Calu3 (cell line): ENCODE measurements around the gene JDP2. TPM values are rescaled to one million over a fixed set of nuclear protein-coding genes. Genes with fewer than 3 reads are reported as not detected.
"Not testable (repeated sequence)": the region's sequence is repeated elsewhere in the genome, so short reads cannot be mapped to it uniquely, and the experiment has no call there.

Experiments used
- BruUV-seq: library from RNA; stranded (reverse); fragments of 400-500 nt; replicated peaks from 2 replicates; lab custom pipeline; 2021; lab: Mats Ljungman, UMichigan
- CTCF ChIA-PET: fragments of 300-600 bp; sonication (Branson Sonifier 250); formaldehyde crosslinking; loops from one replicate; lab custom pipeline; 2022; ENCODE audit warnings: antibody characterized with exemption; lab: Charles Lee
- DNase-seq: peaks from one replicate; pipeline ENCODE4 v3.0.0; 2022
- H3K27ac Mint-ChIP-seq: one replicate; pipeline ENCODE4 v1.8.0; 2022; ENCODE audit warnings: mixed read lengths; ENCODE audit not compliant: unreplicated experiment
- H3K27me3 Mint-ChIP-seq: one replicate; pipeline ENCODE4 v1.8.0; 2022; ENCODE audit warnings: mixed read lengths; ENCODE audit not compliant: unreplicated experiment
- H3K36me3 Mint-ChIP-seq: one replicate; pipeline ENCODE4 v1.8.0; 2022; ENCODE audit warnings: mild to moderate bottlenecking, moderate library complexity, mixed read lengths; ENCODE audit not compliant: insufficient read depth, unreplicated experiment
- H3K4me1 Mint-ChIP-seq: one replicate; pipeline ENCODE4 v1.8.0; 2022; ENCODE audit warnings: mild to moderate bottlenecking, low read depth, mixed read lengths; ENCODE audit not compliant: unreplicated experiment
- H3K4me3 Mint-ChIP-seq: one replicate; pipeline ENCODE4 v1.8.0; 2022; ENCODE audit warnings: mild to moderate bottlenecking, low read depth, moderate library complexity, mixed read lengths; ENCODE audit not compliant: unreplicated experiment
- H3K9me3 Mint-ChIP-seq: one replicate; pipeline ENCODE4 v1.8.0; 2022; ENCODE audit warnings: low read depth, mixed read lengths; ENCODE audit not compliant: unreplicated experiment
- CTCF ChIP-seq: fragments of 200-600 bp; IDR thresholded peaks from one replicate; pipeline ENCODE4 v1.8.0; 2022; ENCODE audit warnings: antibody characterized with exemption; ENCODE audit not compliant: unreplicated experiment
- intact Hi-C: fragments of 100-400 bp; cut with micrococcal nuclease; formaldehyde crosslinking; loops from one replicate; pipeline ENCODE4 v1.10.0; 2022; ENCODE audit not compliant: unreplicated experiment
- total RNA-seq: library from RNA; stranded (reverse); gene quantifications from 2 replicates; pipeline ENCODE4 v1.2.3, GENCODE V29; 2022

The JDP2 gene
- total RNA-seq, 1 experiment from 2014 or later, result 24.1 TPM

GRCh38 chr14:75381642-75382041, 46.2 kb upstream of the JDP2 start:
- no peak for DNase-seq
- H3K36me3 Mint-ChIP-seq, result no peaks in the 10 kb centered on the region
- BruUV-seq, result no TSS peak
- CTCF ChIA-PET, result interaction anchor here (0.7 to 1.0 kb wide), 2 partner anchors 16 to 19 kb away, joined by 3 to 5 read pairs; no protein-coding TSS in a partner anchor
- intact Hi-C loops, result no loop called here
- no peak overlapping the region for H3K4me3 Mint-ChIP-seq
- TF ChIP-seq CTCF, result no peak
- H3K4me1 Mint-ChIP-seq, result no peaks in the 10 kb centered on the region
- H3K27me3 Mint-ChIP-seq, result peaks cover 44% of the 10 kb centered on the region
- peaks cover under 1% of the 10 kb centered on the region for H3K9me3 Mint-ChIP-seq
- H3K27ac Mint-ChIP-seq, result no peak overlapping the region

GRCh38 chr14:75383219-75383618, 44.6 kb upstream of the JDP2 start:
- H3K4me3 Mint-ChIP-seq, BruUV-seq, H3K36me3 Mint-ChIP-seq, H3K4me1 Mint-ChIP-seq, H3K27ac Mint-ChIP-seq, CTCF ChIA-PET, H3K9me3 Mint-ChIP-seq, intact Hi-C loops, DNase-seq: not testable (repeated sequence)
- H3K27me3 Mint-ChIP-seq, result peaks cover 39% of the 10 kb centered on the region

GRCh38 chr14:75383721-75384120, 44.1 kb upstream of the JDP2 start:
- H3K27ac Mint-ChIP-seq, result no peak overlapping the region
- intact Hi-C loops, result no loop called here
- H3K4me3 Mint-ChIP-seq, result no peak overlapping the region
- peaks cover 39% of the 10 kb centered on the region for H3K27me3 Mint-ChIP-seq
- TF ChIP-seq CTCF, result no peak
- H3K9me3 Mint-ChIP-seq, result no peaks in the 10 kb centered on the region
- no peaks in the 10 kb centered on the region for H3K4me1 Mint-ChIP-seq
- no peaks in the 10 kb centered on the region for H3K36me3 Mint-ChIP-seq
- CTCF ChIA-PET, result no interaction called here
- DNase-seq, result no peak
- no TSS peak for BruUV-seq

GRCh38 chr14:75389679-75390078, 38.1 kb upstream of the JDP2 start:
- BruUV-seq, result no TSS peak
- H3K9me3 Mint-ChIP-seq, result no peaks in the 10 kb centered on the region

More at GRCh38 chr14:75389679-75390078, 38.1 kb upstream of the JDP2 start:
- peaks cover 9% of the 10 kb centered on the region for H3K4me1 Mint-ChIP-seq
- peaks cover 19% of the 10 kb centered on the region for H3K27me3 Mint-ChIP-seq
- CTCF ChIA-PET, result interaction anchor here (0.6 to 0.7 kb wide), 2 partner anchors 11 to 171 kb away, joined by 3 read pairs; no protein-coding TSS in a partner anchor
- intact Hi-C loops, result no loop called here
- no peaks in the 10 kb centered on the region for H3K36me3 Mint-ChIP-seq
- no peak overlapping the region for H3K27ac Mint-ChIP-seq
- no peak for TF ChIP-seq CTCF
- H3K4me3 Mint-ChIP-seq, result no peak overlapping the region
- no peak for DNase-seq
